H1 (cell line): ENCODE results near the gene CADM2. TPM values are rescaled to one million over a fixed set of nuclear protein-coding genes. Genes with fewer than 3 reads are reported as not detected.

Experiments used
- CTCF ChIA-PET: fragments of 300-600 bp; sonication (Branson Sonifier 250); formaldehyde crosslinking; loops from one replicate; lab custom pipeline; 2021; ENCODE audit not compliant: partially characterized antibody; lab: Charles Lee
- POLR2A ChIA-PET: fragments of 300-600 bp; sonication (Branson Sonifier 250); formaldehyde crosslinking; loops from one replicate; lab custom pipeline; 2021; ENCODE audit warnings: inconsistent platforms; ENCODE audit not compliant: partially characterized antibody; lab: Charles Lee
- DNase-seq, 2 experiments: peaks; one replicate each; pipeline versions ENCODE4 v3.0.0 to v3.0.0-alpha.2; 2010 to 2022; ENCODE audit warnings: low spot score in 2 of 2, low read depth in 1 of 2, mixed read lengths in 1 of 2
- FAIRE-seq: peaks from 2 replicates; lab custom pipeline; 2011; peaks lifted over from hg19 to GRCh38; lab: Jason Lieb, UNC
- H2AFZ ChIP-seq: 2 replicates; pipeline ENCODE4 v1.8.1; 2012; ENCODE audit warnings: low read length, inconsistent platforms
- H2AK5ac ChIP-seq: 2 replicates; pipeline ENCODE4 v1.6.1; 2013; ENCODE audit warnings: low read depth, low read length
- H2BK120ac ChIP-seq: replicated peaks from 2 replicates; pipeline ENCODE3; 2013; ENCODE audit warnings: low read depth, low read length, inconsistent platforms
- H2BK12ac ChIP-seq: 2 replicates; pipeline ENCODE4 v1.6.1; 2013; ENCODE audit warnings: low read depth, low read length
- H2BK15ac ChIP-seq: 2 replicates; pipeline ENCODE4 v1.6.1; 2013; ENCODE audit warnings: low read length
- H2BK20ac ChIP-seq: 2 replicates; pipeline ENCODE4 v1.6.1; 2013; ENCODE audit warnings: low read length
- H2BK5ac ChIP-seq: 2 replicates; pipeline ENCODE4 v1.6.1; 2013; ENCODE audit warnings: low read depth, low read length
- H3K14ac ChIP-seq: 2 replicates; pipeline ENCODE4 v1.6.1; 2013; ENCODE audit warnings: inconsistent platforms; ENCODE audit not compliant: insufficient read length
- H3K18ac ChIP-seq: 2 replicates; pipeline ENCODE4 v1.6.1; 2013; ENCODE audit warnings: low read length; ENCODE audit errors: extremely low read depth
- H3K23ac ChIP-seq: 2 replicates; pipeline ENCODE4 v1.6.1; 2013; ENCODE audit warnings: inconsistent platforms; ENCODE audit not compliant: insufficient read length
- H3K23me2 ChIP-seq: 2 replicates; pipeline ENCODE4 v1.6.1; 2013; ENCODE audit warnings: low read depth, low read length
- H3K27ac ChIP-seq: 2 replicates; pipeline ENCODE4 v1.6.1; 2011; ENCODE audit warnings: low read depth, low read length, inconsistent platforms
- H3K27me3 ChIP-seq, 4 experiments: replicated peaks in 1 of 4; 1 replicate in 1 of 4; 2 replicates in 3 of 4; pipeline versions ENCODE4 v1.6.1 to v1.8.1; 2011 to 2013; ENCODE audit warnings: low read length in 3 of 4, mild to moderate bottlenecking in 3 of 4, inconsistent platforms in 2 of 4, mixed read lengths in 2 of 4, moderate library complexity in 1 of 4; ENCODE audit not compliant: control insufficient read depth in 3 of 4, insufficient read depth in 3 of 4; ENCODE audit errors: extremely low read depth in 1 of 4
- H3K36me3 ChIP-seq, 4 experiments: 2 replicates each; pipeline versions ENCODE4 v1.6.1 to v1.8.1; 2011 to 2013; ENCODE audit warnings: mild to moderate bottlenecking in 4 of 4, low read length in 3 of 4, moderate library complexity in 2 of 4, control low read depth in 1 of 4, inconsistent platforms in 1 of 4; ENCODE audit not compliant: insufficient read depth in 4 of 4, control insufficient read depth in 2 of 4
- H3K4ac ChIP-seq: replicated peaks from 2 replicates; pipeline ENCODE3; 2013; ENCODE audit warnings: low read length, low read depth, mixed read lengths, inconsistent platforms; ENCODE audit not compliant: insufficient read length
- H3K4me1 ChIP-seq, 4 experiments: replicated peaks in 1 of 4; 1 replicate in 1 of 4; 2 replicates in 3 of 4; pipeline versions ENCODE4 v1.6.1 to v1.8.1; 2011 to 2013; ENCODE audit warnings: low read length in 3 of 4, inconsistent platforms in 2 of 4, mixed read lengths in 1 of 4; ENCODE audit not compliant: insufficient read depth in 4 of 4, control insufficient read depth in 3 of 4
- H3K4me2 ChIP-seq, 2 experiments: 2 replicates each; pipeline versions ENCODE4 v1.6.1 to v1.8.1; 2011 to 2013; ENCODE audit warnings: low read depth in 2 of 2, low read length in 2 of 2, control low read depth in 1 of 2, inconsistent platforms in 1 of 2, mild to moderate bottlenecking in 1 of 2; ENCODE audit not compliant: insufficient read depth in 1 of 2
- H3K4me3 ChIP-seq, 4 experiments: fragments of 200-600, 300-600 bp in 1 of 4; sonication (generic), shearing (Covaris generic), sonication (Bioruptor Twin) in 1 of 4; 2 replicates each; pipeline versions ENCODE4 v1.5.1 to v1.8.1; 2011 to 2016; ENCODE audit warnings: low read length in 4 of 4, low read depth in 3 of 4, control low read depth in 2 of 4, inconsistent platforms in 2 of 4, mild to moderate bottlenecking in 2 of 4, mixed read lengths in 1 of 4, moderate library complexity in 1 of 4; ENCODE audit not compliant: insufficient read depth in 2 of 4; ENCODE audit errors: extremely low read depth in 1 of 4
- H3K56ac ChIP-seq: replicated peaks from 2 replicates; pipeline ENCODE3; 2013; ENCODE audit warnings: low read depth, mild to moderate bottlenecking, mixed read lengths, low read length, inconsistent platforms; ENCODE audit not compliant: insufficient read length
- H3K79me1 ChIP-seq: 2 replicates; pipeline ENCODE4 v1.6.1; 2013; ENCODE audit warnings: low read depth, low read length, control low read depth
- H3K79me2 ChIP-seq, 2 experiments: 2 replicates each; pipeline versions ENCODE4 v1.6.1 to v1.8.1; 2012 to 2013; ENCODE audit warnings: low read length in 2 of 2, mild to moderate bottlenecking in 2 of 2, inconsistent platforms in 1 of 2; ENCODE audit not compliant: insufficient read depth in 2 of 2, control insufficient read depth in 1 of 2
- H3K9ac ChIP-seq, 4 experiments: replicated peaks in 1 of 4; 1 replicate in 1 of 4; 2 replicates in 3 of 4; pipeline versions ENCODE4 v1.6.1 to v1.8.1; 2011 to 2013; ENCODE audit warnings: low read depth in 3 of 4, low read length in 3 of 4, control low read depth in 2 of 4, mild to moderate bottlenecking in 2 of 4, moderate library complexity in 2 of 4, inconsistent platforms in 1 of 4; ENCODE audit errors: extremely low read depth in 1 of 4
- H3K9me3 ChIP-seq, 2 experiments: 2 replicates each; pipeline versions ENCODE4 v1.6.1 to v1.8.1; 2012 to 2013; ENCODE audit warnings: mild to moderate bottlenecking in 2 of 2, moderate library complexity in 2 of 2, control low read depth in 1 of 2, inconsistent platforms in 1 of 2, low read depth in 1 of 2, low read length in 1 of 2, mixed read lengths in 1 of 2; ENCODE audit not compliant: insufficient read depth in 2 of 2
- H4K20me1 ChIP-seq, 2 experiments: replicated peaks in 1 of 2; 2 replicates each; pipeline versions ENCODE3 to v1.8.1; 2011 to 2013; ENCODE audit warnings: inconsistent platforms in 2 of 2, low read length in 2 of 2, mild to moderate bottlenecking in 1 of 2; ENCODE audit not compliant: insufficient read depth in 2 of 2, control insufficient read depth in 1 of 2
- H4K5ac ChIP-seq: 2 replicates; pipeline ENCODE4 v1.6.1; 2013; ENCODE audit warnings: low read length, low read depth, mixed read lengths, inconsistent platforms; ENCODE audit not compliant: insufficient read length
- H4K8ac ChIP-seq: 2 replicates; pipeline ENCODE4 v1.8.0; 2013; ENCODE audit warnings: mild to moderate bottlenecking, moderate library complexity, low read length, inconsistent platforms; ENCODE audit not compliant: insufficient read depth; ENCODE audit errors: extremely low read depth
- H4K91ac ChIP-seq: replicated peaks from 2 replicates; pipeline ENCODE3; 2013; ENCODE audit warnings: low read length, mixed read lengths, inconsistent platforms; ENCODE audit not compliant: insufficient read length
- BCL11A ChIP-seq, 2 experiments: IDR thresholded peaks; one replicate each; pipeline ENCODE4 v1.6.1; 2011; ENCODE audit warnings: low read depth in 2 of 2, low read length in 2 of 2, mild to moderate bottlenecking in 2 of 2
- CBX5 ChIP-seq: fragments of 300-800, 300-1000 bp; sonication (generic); IDR thresholded peaks from 2 replicates; pipeline ENCODE4 v1.7.1; 2016; ENCODE audit warnings: antibody characterized with exemption, low read length, low read depth
- CEBPB ChIP-seq: IDR thresholded peaks from 2 replicates; pipeline ENCODE4 v1.6.1; 2012; ENCODE audit warnings: low read depth, low read length
- CHD2 ChIP-seq: IDR thresholded peaks from 2 replicates; pipeline ENCODE4 v1.6.1; 2012; ENCODE audit warnings: low read length, improper control_type of control experiment
- POLR2A ChIP-seq, 2 experiments: IDR thresholded peaks; 1 replicate in 1 of 2; 2 replicates in 1 of 2; pipeline ENCODE4 v1.6.1; 2011; ENCODE audit warnings: low read depth in 2 of 2, low read length in 2 of 2, mild to moderate bottlenecking in 2 of 2; ENCODE audit errors: control extremely low read depth in 1 of 2
- RNF2 ChIP-seq: fragments of 200-900, 300-1000 bp; sonication (generic); IDR thresholded peaks from 2 replicates; pipeline ENCODE4 v1.7.1; 2016; ENCODE audit warnings: borderline replicate concordance, low read depth, mild to moderate bottlenecking, antibody characterized with exemption, low read length; ENCODE audit not compliant: poor library complexity, severe bottlenecking; ENCODE audit errors: missing control alignments
- SP2 ChIP-seq: IDR thresholded peaks from 2 replicates; pipeline ENCODE4 v1.6.1; 2012; ENCODE audit warnings: mild to moderate bottlenecking, low read length, inconsistent platforms
- SUZ12 ChIP-seq: fragments of 200-600 bp; sonication (generic); IDR thresholded peaks from 2 replicates; pipeline ENCODE4 v1.6.1; 2012; ENCODE audit warnings: mild to moderate bottlenecking, inconsistent platforms, low read length, moderate library complexity, mixed read lengths
- TEAD4 ChIP-seq: IDR thresholded peaks from 2 replicates; pipeline ENCODE4 v1.6.1; 2012; ENCODE audit warnings: low read depth, low read length, inconsistent platforms, mixed read lengths
- YY1 ChIP-seq: IDR thresholded peaks from 2 replicates; pipeline ENCODE4 v1.6.1; 2011; ENCODE audit warnings: low read depth, mild to moderate bottlenecking, low read length
- WGBS, 2 experiments: shearing (Covaris generic) in 1 of 2; methylation state at CpG; one replicate each; pipeline versions ENCODE4 v1.1.6 to v1.1.7; 2013 to 2015; ENCODE audit warnings: low lambda C conversion rate in 2 of 2, mixed read lengths in 2 of 2, inconsistent platforms in 1 of 2, low coverage in 1 of 2, missing lambda C conversion rate in 1 of 2; ENCODE audit not compliant: insufficient replicate concordance in 2 of 2, insufficient coverage in 1 of 2, insufficient read length in 1 of 2; ENCODE audit errors: extremely low coverage in 1 of 2, missing lambda C conversion rate in 1 of 2; 5-methylcytosine and 5-hydroxymethylcytosine counted together
- polyA plus RNA-seq, 7 experiments: library from polyadenylated mRNA; depleted of rRNA in 3 of 7; stranded (reverse) in 5 of 7; unstranded in 2 of 7; fragments of >200 nt in 5 of 7; fragments of 200-250 nt in 2 of 7; gene quantifications; 1 replicate in 5 of 7; 2 replicates in 1 of 7; 4 replicates in 1 of 7; pipeline versions ENCODE4 v1.2.1 to v1.2.3, GENCODE V29; 2011 to 2013; ENCODE audit warnings: missing spikeins in 2 of 7, mixed read lengths in 2 of 7
- total RNA-seq: library from RNA; stranded (reverse); fragmentation: NEBNext Ultra II Directional; extraction: Animal tissue kit (Norgen Biotek cat#: 25700); gene quantifications from 2 replicates; pipeline ENCODE4 v1.2.1, GENCODE V29; 2021

Gene CADM2
- total and polyA plus RNA-seq, 2 of the 8 experiments (the other 6 are each of a cell fraction or from before 2014, with no cell fraction given) = 14.9 to 20.9 TPM

DNA sequence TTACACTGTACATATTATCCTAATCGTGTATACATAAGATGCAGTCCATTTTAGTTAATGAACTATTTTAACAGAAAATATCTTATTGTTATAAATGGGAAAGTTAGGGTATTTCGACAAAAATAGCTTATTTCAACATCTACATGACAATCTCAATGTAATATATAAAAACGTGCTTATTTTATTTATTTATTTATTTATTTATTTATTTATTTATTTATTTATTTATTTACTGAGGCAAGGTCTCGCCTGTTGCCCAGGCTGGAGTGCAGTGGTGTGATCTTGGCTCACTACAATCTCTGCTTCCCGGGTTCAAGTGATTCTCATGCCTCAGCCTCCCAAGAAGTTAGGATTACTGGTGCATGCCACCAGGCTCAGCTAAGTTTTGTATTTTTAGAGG lies 614.2 kb downstream of the CADM2 start:
- H3K79me1 ChIP-seq = no peaks in the 10 kb centered on the region
- POLR2A ChIA-PET = no interaction called here
- H3K56ac ChIP-seq = no peak overlapping the region
- FAIRE-seq = no peak
- no peak overlapping the region for H2BK15ac ChIP-seq
- H3K4me3 ChIP-seq = no peak overlapping the region
- DNase-seq = no peak
- no peaks in the 10 kb centered on the region for H3K23me2 ChIP-seq
- WGBS, 2 experiments = 68% methylated on average over 5 of the region's 5 CpGs; no CpG with 5 or more reads in 1 of the 2 experiments
- no peak overlapping the region for H3K18ac ChIP-seq
- no peak overlapping the region for H2AK5ac ChIP-seq
- no peak overlapping the region for H2BK12ac ChIP-seq
- no peak overlapping the region for H4K8ac ChIP-seq
- no peak overlapping the region for H4K91ac ChIP-seq
- H3K9me3 ChIP-seq = no peaks in the 10 kb centered on the region
- H2BK120ac ChIP-seq = no peak overlapping the region
- H3K4me1 ChIP-seq = no peaks in the 10 kb centered on the region
- H2BK20ac ChIP-seq = no peak overlapping the region
- H3K36me3 ChIP-seq = no peaks in the 10 kb centered on the region
- CTCF ChIA-PET = interaction anchor here (1.1 to 1.5 kb wide), 2 partner anchors 11 to 213 kb away, joined by 3 read pairs; no protein-coding TSS in a partner anchor
- no peak overlapping the region for H2BK5ac ChIP-seq
- H3K23ac ChIP-seq = no peak overlapping the region
- TF ChIP-seq SP2 (no peak), RNF2 (no peak), TEAD4 (no peak), CHD2 (no peak), SUZ12 (no peak), CEBPB (no peak), BCL11A (IDR thresholded peaks at IDR 0.05; ENCODE audit: low read depth in 2 of 2, low read length in 2 of 2) (no peak), CBX5 (no peak), POLR2A (IDR thresholded peaks at IDR 0.05; ENCODE audit: control extremely low read depth in 1 of 2, low read depth in 2 of 2, low read length in 2 of 2) (no peak), YY1 (no peak)
- H4K5ac ChIP-seq = no peak overlapping the region
- H3K4me2 ChIP-seq = no peak overlapping the region
- H2AFZ ChIP-seq = no peak overlapping the region
- no peak overlapping the region for H3K14ac ChIP-seq
- no peak overlapping the region for H3K9ac ChIP-seq
- no peaks in the 10 kb centered on the region for H3K27me3 ChIP-seq
- no peaks in the 10 kb centered on the region for H3K79me2 ChIP-seq
- H4K20me1 ChIP-seq = no peaks in the 10 kb centered on the region
- no peak overlapping the region for H3K4ac ChIP-seq
- H3K27ac ChIP-seq = no peak overlapping the region
